Natural killer cell (primary cell): ENCODE data around the gene SLC49A3. TPM values are rescaled to one million over a fixed set of nuclear protein-coding genes. Genes with fewer than 3 reads are reported as not detected.

ENCODE experiments used
- ATAC-seq, 3 donors: fragments of 150-1000 bp in 2 of 3; fragments of 200-7000 bp in 1 of 3; cut with Tn5 transposase; 1 replicate in 1 of 3; 2 replicates in 2 of 3; pipeline ENCODE4 v1.10.0; 2021; ENCODE audit warnings: mild to moderate bottlenecking in 2 of 3, moderate library complexity in 2 of 3
- DNase-seq, 2 donors: peaks; one replicate each; pipeline versions ENCODE4 v3.0.0 to v3.0.0-alpha.2; 2013 to 2021; ENCODE audit warnings: mixed read lengths in 1 of 2
- H3K27ac ChIP-seq: one replicate; pipeline ENCODE4 v1.5.1; 2013; ENCODE audit warnings: mild to moderate bottlenecking, low read length
- H3K27me3 ChIP-seq: one replicate; pipeline ENCODE4 v1.6.1; 2013; ENCODE audit warnings: low read length; ENCODE audit not compliant: control insufficient read depth, insufficient read depth
- H3K36me3 ChIP-seq: one replicate; pipeline ENCODE4 v1.6.1; 2013; ENCODE audit warnings: low read length; ENCODE audit not compliant: control insufficient read depth, insufficient read depth
- H3K4me1 ChIP-seq: one replicate; pipeline ENCODE4 v1.6.1; 2013; ENCODE audit warnings: low read length; ENCODE audit not compliant: control insufficient read depth, insufficient read depth
- H3K4me3 ChIP-seq: one replicate; pipeline ENCODE4 v1.5.1; 2013; ENCODE audit warnings: low read length
- H3K9me3 ChIP-seq: one replicate; pipeline ENCODE4 v1.6.1; 2013; ENCODE audit warnings: low read length; ENCODE audit not compliant: control insufficient read depth, insufficient read depth
- H3K27ac Mint-ChIP-seq, 2 donors: one replicate each; pipeline ENCODE4 v1.8.0; 2022; ENCODE audit warnings: mild to moderate bottlenecking in 2 of 2, mixed read lengths in 2 of 2, moderate library complexity in 1 of 2
- H3K27me3 Mint-ChIP-seq, 2 donors: one replicate each; pipeline ENCODE4 v1.8.0; 2022; ENCODE audit warnings: low read depth in 2 of 2, mixed read lengths in 2 of 2
- H3K36me3 Mint-ChIP-seq: one replicate; pipeline ENCODE4 v1.8.0; 2022; ENCODE audit warnings: mixed read lengths
- H3K4me1 Mint-ChIP-seq, 2 donors: one replicate each; pipeline ENCODE4 v1.8.0; 2022; ENCODE audit warnings: mixed read lengths in 2 of 2
- H3K4me3 Mint-ChIP-seq: one replicate; pipeline ENCODE4 v1.8.0; 2022; ENCODE audit warnings: mild to moderate bottlenecking, moderate library complexity, mixed read lengths
- H3K9me3 Mint-ChIP-seq, 2 donors: one replicate each; pipeline ENCODE4 v1.8.0; 2022; ENCODE audit warnings: mixed read lengths in 2 of 2
- WGBS: methylation state at CpG from one replicate; pipeline ENCODE4 v1.1.7; 2013; ENCODE audit warnings: missing lambda C conversion rate; ENCODE audit not compliant: insufficient coverage; 5-methylcytosine and 5-hydroxymethylcytosine counted together
- intact Hi-C: fragments of 100-400 bp; cut with micrococcal nuclease; formaldehyde crosslinking; loops from one replicate; pipeline ENCODE4 v1.14.2; 2022
- total RNA-seq, 4 donors: library from RNA; stranded (reverse); fragments of 120-200 nt in 1 of 4; gene quantifications; one replicate each; pipeline versions ENCODE4 v1.2.3 to v1.2.4, GENCODE V29; 2013 to 2022
- TF ChIP-seq, protein P1 (sequence below): fragments of 200-600 bp; IDR thresholded peaks from one replicate; pipeline ENCODE4 v1.8.0; 2022; ENCODE audit warnings: antibody characterized with exemption

The SLC49A3 gene
- total RNA-seq, 3 donors from 2014 or later (not counting 1 experiment from before 2014, with no cell fraction given) = 10.0 to 14.9 (median 10.4) TPM

DNA sequence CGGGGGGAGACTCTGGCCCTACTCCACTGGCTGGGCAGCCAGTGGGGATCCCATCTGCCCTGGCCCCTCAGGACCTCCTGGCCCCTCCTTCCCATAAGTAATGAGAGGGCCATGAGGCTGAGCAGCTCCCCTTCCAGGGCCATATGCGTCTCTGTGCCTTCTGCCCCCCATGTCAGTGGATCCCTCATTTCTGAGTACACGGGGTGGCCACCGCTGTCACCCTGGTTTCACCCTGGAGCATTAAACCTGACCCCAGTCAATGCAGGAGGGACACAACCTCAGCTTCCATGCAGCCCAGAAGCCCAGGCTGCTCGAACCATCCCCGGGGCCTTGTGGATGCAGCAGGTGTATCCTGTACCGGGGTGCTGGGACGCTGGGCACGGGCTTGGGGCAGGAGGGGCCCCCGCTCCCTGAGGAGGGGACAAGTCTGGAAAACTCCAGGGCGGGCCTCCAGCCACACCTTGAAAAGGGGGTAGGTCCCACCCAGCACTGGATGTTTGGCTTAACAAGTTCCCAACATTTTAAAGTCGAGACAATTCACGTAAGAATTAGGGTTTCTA lies 39.1 kb downstream of the SLC49A3 start:
- Histone ChIP-seq H3K4me1 (no peaks in the 10 kb centered on the region), H3K27ac (no peak overlapping the region), H3K27me3 (peaks cover under 1% of the 10 kb centered on the region), H3K9me3 (no peaks in the 10 kb centered on the region), H3K36me3 (no peaks in the 10 kb centered on the region), H3K4me3 (no peak overlapping the region)
- DNase-seq (no peak), ATAC-seq (no peak)
- Mint-ChIP-seq H3K4me3 (no peak overlapping the region), H3K27me3 (peaks cover 11 to 17% of the 10 kb centered on the region in 2 donors), H3K27ac (no peak overlapping the region), H3K9me3 (no peaks in the 10 kb centered on the region), H3K4me1 (no peaks in the 10 kb centered on the region), H3K36me3 (no peaks in the 10 kb centered on the region)
- intact Hi-C loops = no loop called here
- WGBS = 88% methylated on average over 13 of the region's 13 CpGs
- TF ChIP-seq, protein P1, sequence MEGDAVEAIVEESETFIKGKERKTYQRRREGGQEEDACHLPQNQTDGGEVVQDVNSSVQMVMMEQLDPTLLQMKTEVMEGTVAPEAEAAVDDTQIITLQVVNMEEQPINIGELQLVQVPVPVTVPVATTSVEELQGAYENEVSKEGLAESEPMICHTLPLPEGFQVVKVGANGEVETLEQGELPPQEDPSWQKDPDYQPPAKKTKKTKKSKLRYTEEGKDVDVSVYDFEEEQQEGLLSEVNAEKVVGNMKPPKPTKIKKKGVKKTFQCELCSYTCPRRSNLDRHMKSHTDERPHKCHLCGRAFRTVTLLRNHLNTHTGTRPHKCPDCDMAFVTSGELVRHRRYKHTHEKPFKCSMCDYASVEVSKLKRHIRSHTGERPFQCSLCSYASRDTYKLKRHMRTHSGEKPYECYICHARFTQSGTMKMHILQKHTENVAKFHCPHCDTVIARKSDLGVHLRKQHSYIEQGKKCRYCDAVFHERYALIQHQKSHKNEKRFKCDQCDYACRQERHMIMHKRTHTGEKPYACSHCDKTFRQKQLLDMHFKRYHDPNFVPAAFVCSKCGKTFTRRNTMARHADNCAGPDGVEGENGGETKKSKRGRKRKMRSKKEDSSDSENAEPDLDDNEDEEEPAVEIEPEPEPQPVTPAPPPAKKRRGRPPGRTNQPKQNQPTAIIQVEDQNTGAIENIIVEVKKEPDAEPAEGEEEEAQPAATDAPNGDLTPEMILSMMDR = no peak

- peaks cover 2% of the 10 kb centered on the region for H3K27me3 ChIP-seq
- H3K36me3 Mint-ChIP-seq = no peaks in the 10 kb centered on the region
Measured at GRCh38 chr4:649293-649625, 39.7 kb downstream of the SLC49A3 start.

GRCh38 chr4:648579-649292 lies 40.2 kb downstream of the SLC49A3 start:
- no peaks in the 10 kb centered on the region for H3K9me3 ChIP-seq
- TF ChIP-seq, protein P1 = no peak
- H3K36me3 ChIP-seq = no peaks in the 10 kb centered on the region
- H3K9me3 Mint-ChIP-seq = no peaks in the 10 kb centered on the region
- no peak for DNase-seq
- 85% methylated on average over 28 of the region's 28 CpGs for WGBS
- H3K4me1 ChIP-seq = no peaks in the 10 kb centered on the region
- peaks cover 2% of the 10 kb centered on the region for H3K27me3 ChIP-seq
- H3K27ac ChIP-seq = no peak overlapping the region
- H3K4me1 Mint-ChIP-seq = no peaks in the 10 kb centered on the region
- H3K4me3 ChIP-seq = no peak overlapping the region
- H3K4me3 Mint-ChIP-seq = no peak overlapping the region
- ATAC-seq = no peak
- no peak overlapping the region for H3K27ac Mint-ChIP-seq
- no peaks in the 10 kb centered on the region for H3K36me3 Mint-ChIP-seq
- peaks cover 11 to 17% of the 10 kb centered on the region in 2 donors for H3K27me3 Mint-ChIP-seq
- intact Hi-C loops = no loop called here

More at GRCh38 chr4:649293-649625, 39.7 kb downstream of the SLC49A3 start:
- H3K9me3 ChIP-seq = no peaks in the 10 kb centered on the region
- no peak overlapping the region for H3K27ac Mint-ChIP-seq
- 93% methylated on average over 7 of the region's 7 CpGs for WGBS
- peaks cover 11 to 17% of the 10 kb centered on the region in 2 donors for H3K27me3 Mint-ChIP-seq
- no peak overlapping the region for H3K4me3 ChIP-seq
- no peaks in the 10 kb centered on the region for H3K9me3 Mint-ChIP-seq
- H3K4me3 Mint-ChIP-seq = no peak overlapping the region
- no peaks in the 10 kb centered on the region for H3K4me1 Mint-ChIP-seq
- H3K4me1 ChIP-seq = no peaks in the 10 kb centered on the region
- intact Hi-C loops = no loop called here
- H3K36me3 ChIP-seq = no peaks in the 10 kb centered on the region
- TF ChIP-seq, protein P1 = no peak
- no peak overlapping the region for H3K27ac ChIP-seq
- ATAC-seq (no peak), DNase-seq (no peak)
